ENCODE results near the gene CAMSAP3. TPM values are rescaled to one million over a fixed set of nuclear protein-coding genes. Genes with fewer than 3 reads are reported as not detected.
A peak's percentile ranks its signal among the peaks of the same experiment; 100 is the strongest.

The CAMSAP3 gene
- total RNA-seq, 2 donors from 2014 or later, result 1.7 to 2.0 TPM

DNA sequence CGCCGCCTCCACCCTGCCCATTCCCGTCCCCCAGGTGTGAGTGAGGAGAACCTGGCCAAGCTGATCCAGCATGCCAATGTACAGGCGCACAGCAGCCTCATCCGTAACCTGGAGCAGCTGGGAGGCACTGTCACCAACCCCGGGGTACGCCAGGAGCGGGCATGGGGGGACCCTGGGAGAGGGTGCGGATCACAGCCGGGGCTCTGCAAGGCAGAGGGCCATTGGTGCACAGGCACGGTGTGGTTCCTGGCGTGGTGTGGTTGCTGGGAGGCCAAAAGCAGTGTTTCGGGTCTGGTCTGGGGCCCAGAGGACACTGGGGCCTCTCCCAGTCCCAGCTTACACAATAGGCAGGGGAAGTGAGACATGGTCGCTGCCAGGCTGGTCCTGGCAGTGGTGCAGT lies 49.5 kb downstream of the CAMSAP3 start:
- Mint-ChIP-seq H3K27me3 (ENCODE audit: low read depth) (no peaks in the 10 kb centered on the region), H3K4me1 (ENCODE audit: low read depth) (peaks cover 1% of the 10 kb centered on the region), H3K27ac (no peak overlapping the region), H3K4me3 (no peak overlapping the region), H3K9me3 (peaks cover 0 to under 1% of the 10 kb centered on the region in 2 donors), H3K36me3 (ENCODE audit: insufficient read depth in 2 of 2) (peaks cover 2 to 4% of the 10 kb centered on the region in 2 donors)
- DNase-seq (no peak), ATAC-seq (replicated peaks in 1 of 2) (no peak)

DNA sequence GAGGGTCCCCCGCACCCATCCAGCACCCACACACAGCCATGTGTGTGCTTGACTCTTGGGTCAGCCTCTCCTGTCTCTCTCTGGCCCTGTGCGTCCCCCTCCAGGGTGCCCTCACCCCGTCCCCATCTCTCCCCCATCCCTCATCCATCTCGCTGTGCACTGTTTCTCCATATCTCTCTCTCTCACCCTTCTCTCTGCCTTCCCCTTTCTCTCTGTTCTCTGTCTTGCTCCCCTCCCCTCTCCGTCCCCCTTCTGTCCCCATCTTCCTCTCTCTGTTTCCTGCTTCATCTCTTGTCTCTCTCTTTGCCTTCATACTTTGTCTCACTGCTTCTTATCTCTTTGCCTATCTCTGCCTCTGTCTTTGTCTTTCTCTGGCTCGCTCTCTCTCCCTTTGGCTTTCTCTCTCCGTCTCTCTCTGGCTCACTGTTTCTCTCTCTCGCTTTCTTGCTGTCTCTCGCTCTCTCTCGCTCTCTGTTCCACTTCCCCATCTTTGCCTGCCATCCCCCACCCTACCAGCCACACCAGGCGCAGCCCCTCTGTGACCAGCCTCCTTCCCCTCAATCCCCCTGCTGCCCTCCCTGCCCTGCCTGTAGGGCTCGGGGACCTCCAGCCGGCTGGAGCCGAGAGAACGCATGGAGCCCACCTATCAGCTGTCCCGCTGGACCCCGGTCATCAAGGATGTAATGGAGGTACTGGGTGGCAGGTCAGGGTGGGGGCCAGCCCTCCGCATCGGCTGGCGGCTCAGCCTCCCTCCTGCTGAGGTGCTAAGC lies 50.2 kb downstream of the CAMSAP3 start:
- H3K9me3 Mint-ChIP-seq, result no peaks in the 10 kb centered on the region
- peaks cover 0 to 3% of the 10 kb centered on the region in 2 donors for H3K36me3 Mint-ChIP-seq (ENCODE audit: insufficient read depth in 2 of 2)
- no peaks in the 10 kb centered on the region for H3K27me3 Mint-ChIP-seq (ENCODE audit: low read depth)
- ATAC-seq (replicated peaks in 1 of 2) (no peak), DNase-seq (no peak)
- H3K4me1 Mint-ChIP-seq (ENCODE audit: low read depth), result no peaks in the 10 kb centered on the region
- no peak overlapping the region for H3K4me3 Mint-ChIP-seq
- H3K27ac Mint-ChIP-seq, result no peak overlapping the region

DNA sequence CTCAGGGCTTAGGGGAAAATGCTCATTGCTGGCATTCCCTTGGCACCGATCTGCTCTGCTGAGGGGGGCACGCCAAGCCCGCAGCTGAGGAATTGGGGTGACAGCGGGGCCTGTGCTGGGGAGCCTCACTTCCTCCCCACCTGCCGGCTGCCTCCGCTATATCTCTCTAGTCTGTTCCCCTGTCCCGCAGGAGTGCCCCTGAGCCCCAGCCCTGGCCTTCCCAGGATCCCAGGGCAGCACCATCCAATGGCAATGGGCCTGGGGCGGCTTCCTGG lies 50.7 kb downstream of the CAMSAP3 start:
- Mint-ChIP-seq H3K36me3 (ENCODE audit: insufficient read depth in 2 of 2) (peaks cover 0 to 3% of the 10 kb centered on the region in 2 donors), H3K9me3 (no peaks in the 10 kb centered on the region), H3K27ac (no peak overlapping the region), H3K27me3 (ENCODE audit: low read depth) (no peaks in the 10 kb centered on the region), H3K4me3 (no peak overlapping the region), H3K4me1 (ENCODE audit: low read depth) (no peaks in the 10 kb centered on the region)
- ATAC-seq (replicated peaks in 1 of 2), result no peak
- DNase-seq, result no peak

DNA sequence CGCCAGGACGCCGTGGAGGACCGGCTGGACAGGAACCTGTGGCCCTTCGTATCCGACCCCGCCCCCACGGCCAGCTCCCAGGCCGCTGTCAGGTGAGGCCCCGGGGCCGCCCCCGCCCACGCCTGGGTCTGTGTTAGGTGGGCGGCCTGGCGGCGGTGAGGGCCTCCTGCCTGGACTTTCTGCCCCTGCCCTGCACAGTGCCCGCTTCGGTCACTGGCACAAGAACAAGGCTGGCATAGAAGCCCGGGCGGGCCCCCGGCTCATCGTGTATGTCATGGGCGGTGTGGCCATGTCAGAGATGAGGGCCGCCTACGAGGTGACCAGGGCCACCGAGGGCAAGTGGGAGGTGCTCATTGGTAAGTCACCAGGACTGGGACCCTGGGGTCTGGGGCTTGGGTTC lies 51.5 kb downstream of the CAMSAP3 start:
- Mint-ChIP-seq H3K4me3 (no peak overlapping the region), H3K4me1 (ENCODE audit: low read depth) (peaks cover 4% of the 10 kb centered on the region), H3K9me3 (no peaks in the 10 kb centered on the region), H3K27ac (no peak overlapping the region), H3K36me3 (ENCODE audit: insufficient read depth in 2 of 2) (peaks cover 0 to 3% of the 10 kb centered on the region in 2 donors), H3K27me3 (ENCODE audit: low read depth) (no peaks in the 10 kb centered on the region)
- no peak for DNase-seq
- no peak for ATAC-seq (replicated peaks in 1 of 2)

DNA sequence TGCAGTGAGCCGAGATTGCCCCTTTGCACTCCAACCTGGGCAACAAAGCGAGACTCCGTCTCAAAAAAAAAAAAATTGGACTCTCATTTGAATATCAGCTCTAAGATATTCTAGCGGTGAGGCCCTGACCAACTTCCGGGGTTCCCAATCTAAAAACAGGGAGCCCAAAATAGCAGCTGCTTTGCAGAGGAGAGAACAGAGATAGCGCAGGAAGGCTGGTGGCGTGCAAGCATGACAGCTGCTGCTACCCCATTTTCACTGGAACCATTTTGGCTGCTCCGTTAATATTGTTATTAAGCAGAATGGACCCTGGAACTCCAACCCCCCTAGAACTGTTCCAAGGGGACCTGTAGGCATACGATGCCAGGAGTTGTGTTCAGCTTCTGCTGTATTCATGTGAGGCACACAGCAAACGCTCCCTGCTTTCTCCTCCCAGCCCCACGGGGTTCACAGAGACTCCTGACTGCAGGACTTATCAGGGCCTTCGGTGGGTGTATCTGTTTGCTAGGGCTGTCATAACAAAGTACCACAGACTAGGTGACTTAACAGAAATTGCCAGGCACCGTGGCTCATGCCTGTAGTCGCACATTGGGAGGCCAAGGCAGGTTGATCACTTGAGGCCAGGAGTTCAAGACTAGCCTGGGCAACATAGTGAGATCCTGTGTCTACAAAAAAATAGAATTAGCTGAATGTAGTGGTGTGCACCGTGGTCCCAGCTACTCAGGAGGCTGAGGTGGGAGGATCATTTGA lies 52.8 kb downstream of the CAMSAP3 start:
- Mint-ChIP-seq H3K9me3 (no peaks in the 10 kb centered on the region), H3K4me1 (ENCODE audit: low read depth) (peaks cover 15% of the 10 kb centered on the region), H3K27me3 (ENCODE audit: low read depth) (peaks cover 4% of the 10 kb centered on the region), H3K36me3 (ENCODE audit: insufficient read depth in 2 of 2) (peaks cover 0 to 3% of the 10 kb centered on the region in 2 donors), H3K4me3 (no peak overlapping the region), H3K27ac (no peak overlapping the region)
- DNase-seq (no peak), ATAC-seq (replicated peaks in 1 of 2) (no peak)

DNA sequence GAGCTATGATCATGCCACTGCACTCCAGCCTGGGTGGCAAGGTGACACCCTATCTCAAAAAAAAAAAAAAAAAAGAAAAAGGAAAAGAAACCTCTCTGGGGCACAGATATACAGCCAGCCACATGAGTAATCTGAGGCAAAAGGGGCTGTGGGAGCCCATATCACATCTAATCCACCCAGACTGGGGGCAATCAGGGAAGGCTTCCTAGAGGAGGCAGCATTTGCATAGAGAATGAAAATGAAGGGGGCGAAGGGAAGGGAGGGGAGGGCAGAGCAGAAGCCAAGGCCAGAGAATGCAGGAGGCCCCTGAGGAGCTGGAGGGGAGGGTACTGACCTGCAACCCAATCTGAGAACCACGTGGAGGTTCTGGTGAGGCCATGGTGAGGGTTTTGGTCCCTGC lies 54.5 kb downstream of the CAMSAP3 start:
- H3K27me3 Mint-ChIP-seq (ENCODE audit: low read depth), result peaks cover 4% of the 10 kb centered on the region
- no peak overlapping the region for H3K4me3 Mint-ChIP-seq
- peaks cover 0 to 3% of the 10 kb centered on the region in 2 donors for H3K36me3 Mint-ChIP-seq (ENCODE audit: insufficient read depth in 2 of 2)
- no peak for DNase-seq
- no peak overlapping the region for H3K27ac Mint-ChIP-seq
- H3K4me1 Mint-ChIP-seq (ENCODE audit: low read depth), result peaks cover 15% of the 10 kb centered on the region
- H3K9me3 Mint-ChIP-seq, result no peaks in the 10 kb centered on the region
- ATAC-seq (replicated peaks in 1 of 2), result no peak

DNA sequence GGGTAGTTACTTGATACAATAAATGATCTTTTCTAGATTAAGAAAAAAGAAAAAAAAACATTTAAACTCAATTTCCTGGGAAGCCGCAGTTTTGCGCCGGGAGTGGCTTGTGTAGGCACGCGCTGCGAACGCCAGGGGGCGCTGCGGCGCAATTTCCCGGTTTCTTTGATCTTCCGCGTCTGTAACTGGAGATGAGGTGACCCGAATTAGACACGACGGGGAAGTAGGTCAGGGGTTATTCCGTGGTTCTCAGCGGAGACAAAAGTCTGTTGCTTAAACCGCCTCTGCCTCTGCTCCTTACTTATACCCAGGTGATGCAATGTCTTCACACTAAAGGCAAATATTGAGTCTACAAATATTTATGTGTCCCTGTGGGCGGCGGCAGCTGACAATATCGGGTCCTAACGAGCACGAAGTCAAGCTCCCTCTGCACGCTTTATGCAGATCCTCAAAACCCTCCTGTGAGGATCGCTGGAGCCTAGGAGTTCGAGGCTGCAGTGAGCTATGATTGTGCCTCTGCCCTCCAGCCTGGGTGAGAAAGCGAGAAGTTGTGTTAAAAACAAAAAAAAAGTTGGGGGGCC lies 56.5 kb downstream of the CAMSAP3 start:
- peaks cover 4% of the 10 kb centered on the region for H3K27me3 Mint-ChIP-seq (ENCODE audit: low read depth)
- H3K36me3 Mint-ChIP-seq (ENCODE audit: insufficient read depth in 2 of 2), result no peaks in the 10 kb centered on the region
- peak overlapping the region; percentile 75 to 82 for H3K4me3 Mint-ChIP-seq
- ATAC-seq (replicated peaks in 1 of 2), result peak; percentile 88 to 89
- DNase-seq, result peak; percentile 80 to 90
- H3K27ac Mint-ChIP-seq, result no peak overlapping the region
- no peaks in the 10 kb centered on the region for H3K9me3 Mint-ChIP-seq
- peaks cover 32% of the 10 kb centered on the region for H3K4me1 Mint-ChIP-seq (ENCODE audit: low read depth)

DNA sequence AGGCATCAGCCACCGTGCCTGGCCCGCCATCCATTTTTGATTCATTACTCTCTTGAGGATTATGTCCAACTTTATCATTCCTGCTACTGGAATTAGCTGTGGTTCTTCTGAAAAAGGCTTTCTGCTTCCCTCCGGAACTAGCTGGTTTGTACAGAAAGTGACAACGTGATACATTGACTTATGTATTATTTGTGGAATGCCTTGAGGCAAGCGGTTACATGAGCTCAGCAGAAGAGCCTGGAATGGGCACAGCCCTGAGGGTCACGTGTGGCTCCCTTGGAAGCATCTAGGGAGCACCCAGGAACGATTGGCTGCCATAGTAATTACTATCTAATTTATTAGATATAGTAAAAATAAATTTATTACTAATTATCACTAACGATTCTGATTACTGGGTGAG lies 58.7 kb downstream of the CAMSAP3 start:
- Mint-ChIP-seq H3K4me1 (ENCODE audit: low read depth) (peaks cover 46% of the 10 kb centered on the region), H3K4me3 (no peak overlapping the region), H3K9me3 (no peaks in the 10 kb centered on the region), H3K36me3 (ENCODE audit: insufficient read depth in 2 of 2) (no peaks in the 10 kb centered on the region), H3K27ac (no peak overlapping the region), H3K27me3 (ENCODE audit: low read depth) (peaks cover 4% of the 10 kb centered on the region)
- no peak for DNase-seq
- ATAC-seq (replicated peaks in 1 of 2), result no peak

DNA sequence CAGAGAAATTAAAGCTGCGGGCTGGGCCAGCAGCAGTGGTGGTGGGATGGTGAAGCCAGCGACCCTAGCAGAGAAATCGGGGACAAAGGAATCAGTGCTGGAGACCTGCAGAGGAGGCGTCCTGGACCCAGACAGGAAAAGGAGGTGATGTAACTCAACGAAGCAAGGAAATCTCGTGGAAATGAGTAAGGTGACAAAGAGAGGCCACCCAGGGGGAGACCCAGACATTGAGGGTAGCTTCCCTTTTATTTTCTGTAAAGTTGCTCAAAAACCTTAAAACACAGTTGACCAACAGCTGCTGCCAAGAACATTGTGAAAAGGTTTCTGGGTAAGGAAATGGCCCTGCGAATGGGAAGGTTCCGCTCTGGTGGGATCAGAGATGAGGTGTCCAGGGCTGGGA lies 59.9 kb downstream of the CAMSAP3 start:
- Mint-ChIP-seq H3K27ac (no peak overlapping the region), H3K27me3 (ENCODE audit: low read depth) (peaks cover 4% of the 10 kb centered on the region), H3K9me3 (no peaks in the 10 kb centered on the region), H3K36me3 (ENCODE audit: insufficient read depth in 2 of 2) (no peaks in the 10 kb centered on the region), H3K4me3 (no peak overlapping the region), H3K4me1 (ENCODE audit: low read depth) (peaks cover 46% of the 10 kb centered on the region)
- DNase-seq, result no peak
- ATAC-seq (replicated peaks in 1 of 2), result no peak

DNA sequence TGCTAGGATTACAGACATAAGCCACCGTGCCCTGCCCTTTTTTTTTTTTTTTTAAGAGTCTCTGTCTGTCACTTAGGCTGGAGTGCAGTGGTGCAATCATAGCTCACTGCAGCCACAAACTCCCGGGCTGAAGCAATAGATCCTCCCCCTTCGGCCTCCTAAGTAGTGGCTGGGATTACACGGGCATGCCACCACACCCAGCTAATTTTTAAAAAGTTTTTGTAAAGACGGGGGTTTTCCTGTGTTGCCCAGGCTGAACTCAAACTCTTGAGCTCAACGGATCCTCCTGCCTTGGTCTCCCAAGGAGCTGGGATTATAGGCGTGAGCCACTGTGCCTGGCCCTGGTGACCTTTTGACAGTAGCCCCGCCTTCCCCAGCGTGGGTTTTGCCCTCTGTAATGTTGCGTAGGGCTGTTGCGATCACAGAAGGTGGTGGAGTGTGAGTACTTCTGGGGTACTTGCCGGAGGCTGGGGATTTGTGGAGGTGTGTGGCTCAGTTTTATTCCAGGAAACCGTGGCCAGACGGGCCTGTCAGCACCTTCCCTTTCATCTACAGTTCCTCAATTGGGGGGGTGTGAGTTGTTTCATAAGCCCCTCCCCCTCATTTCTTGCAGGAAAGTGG lies 61.6 kb downstream of the CAMSAP3 start:
- ATAC-seq (replicated peaks in 1 of 2), result peak; percentile 75 to 78

DNA sequence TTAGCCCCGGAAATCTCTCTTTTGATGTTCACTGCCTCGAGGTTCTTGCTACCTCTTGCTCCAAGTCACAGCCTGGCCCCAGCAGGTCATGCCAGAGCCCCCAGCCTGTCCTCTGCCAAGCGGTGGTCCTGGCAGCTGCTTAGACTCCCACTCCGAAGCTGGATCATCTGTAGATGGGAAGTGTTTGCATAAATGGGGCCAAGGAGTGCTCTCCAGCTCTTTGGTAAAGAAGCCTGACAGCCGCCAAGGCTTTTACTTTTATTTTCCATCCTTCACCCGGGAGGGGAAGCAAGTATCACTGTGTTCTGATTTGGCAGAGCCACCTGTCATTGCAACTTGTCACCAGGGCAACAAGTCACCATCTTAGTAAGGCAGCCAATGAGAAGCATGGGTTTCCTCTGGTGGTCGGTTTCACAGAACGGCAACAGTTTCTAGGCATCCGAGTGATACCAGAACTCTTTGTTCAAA lies 62.6 kb downstream of the CAMSAP3 start:
- ATAC-seq (replicated peaks in 1 of 2), result peak; percentile 84 to 93
- Mint-ChIP-seq H3K4me3 (peak overlapping the region; percentile 64 to 83), H3K36me3 (ENCODE audit: insufficient read depth in 2 of 2) (no peaks in the 10 kb centered on the region), H3K4me1 (ENCODE audit: low read depth) (peaks cover 31% of the 10 kb centered on the region), H3K27ac (peak overlapping the region; percentile 50), H3K9me3 (no peaks in the 10 kb centered on the region), H3K27me3 (ENCODE audit: low read depth) (peaks cover under 1% of the 10 kb centered on the region)
- DNase-seq, result peak; percentile 57 to 63

More for the DNA sequence above, 61.6 kb downstream of the CAMSAP3 start:
- Mint-ChIP-seq H3K4me3 (peak overlapping the region; percentile 34 to 64), H3K4me1 (ENCODE audit: low read depth) (peaks cover 41% of the 10 kb centered on the region), H3K27ac (no peak overlapping the region), H3K36me3 (ENCODE audit: insufficient read depth in 2 of 2) (no peaks in the 10 kb centered on the region), H3K27me3 (ENCODE audit: low read depth) (peaks cover 4% of the 10 kb centered on the region), H3K9me3 (no peaks in the 10 kb centered on the region)
- DNase-seq, result peak; percentile 57 to 65

DNA sequence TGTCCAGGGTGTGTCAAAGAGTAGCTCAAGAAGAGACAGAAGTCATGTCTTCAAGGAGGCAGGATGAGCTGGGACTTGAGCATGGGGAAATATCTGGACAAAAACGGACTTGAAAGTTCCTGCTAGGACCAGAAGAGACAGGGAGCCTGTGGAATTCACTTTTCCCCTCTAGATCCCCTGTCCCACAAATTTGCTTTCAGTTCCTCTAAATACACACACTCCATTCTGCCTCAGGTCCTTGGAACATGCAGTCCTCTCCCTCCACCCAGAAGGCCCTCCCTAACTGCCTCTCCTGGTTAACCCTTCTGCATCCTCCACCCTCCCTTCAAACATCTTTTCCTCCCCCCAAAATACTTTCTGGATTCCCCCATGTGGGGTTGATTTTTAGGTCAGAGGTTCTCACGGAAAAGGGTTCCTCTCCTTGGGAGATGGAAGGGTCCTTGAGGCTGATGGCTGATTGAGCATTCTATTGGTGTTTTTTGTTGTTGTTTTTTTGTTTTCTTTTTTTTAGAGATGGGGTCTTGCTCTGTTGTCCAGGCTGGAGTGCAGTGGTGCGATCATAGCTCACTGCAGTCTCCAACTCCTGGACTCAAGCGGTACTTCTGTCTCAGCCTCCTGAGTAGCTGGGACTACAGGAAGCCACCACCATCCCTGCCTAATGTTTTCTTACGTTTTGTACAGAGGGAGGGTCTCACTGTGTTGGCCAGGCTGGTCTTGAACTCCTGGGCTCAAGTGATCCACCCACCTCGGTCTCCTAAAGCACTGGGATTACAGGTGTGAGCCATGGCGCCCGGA lies 66.3 kb downstream of the CAMSAP3 start:
- Mint-ChIP-seq H3K4me1 (ENCODE audit: low read depth) (peaks cover 16% of the 10 kb centered on the region), H3K36me3 (ENCODE audit: insufficient read depth in 2 of 2) (no peaks in the 10 kb centered on the region), H3K4me3 (no peak overlapping the region), H3K9me3 (no peaks in the 10 kb centered on the region), H3K27me3 (ENCODE audit: low read depth) (no peaks in the 10 kb centered on the region), H3K27ac (no peak overlapping the region)
- DNase-seq (no peak), ATAC-seq (replicated peaks in 1 of 2) (no peak)

Measured in activated T-cell treated with anti-CD3 and anti-CD28 coated beads, Interleukin-2, amount 50 U/mL, for 72 hours (primary cell).